Fibroblast of gingiva (primary cell): ENCODE results near the gene TMEM258.
A peak's percentile ranks its signal among the peaks of the same experiment; 100 is the strongest.

Source experiments
- DNase-seq: peaks from one replicate; pipeline ENCODE4 v3.0.0-alpha.2; 2011; ENCODE audit warnings: low read depth

The TMEM258 gene

GRCh38 chr11:61757213-61757862 lies 35.1 kb downstream of the TMEM258 start:
- DNase-seq = no peak

- DNase-seq = no peak
Observed at GRCh38 chr11:61756452-61757212, 35.8 kb downstream of the TMEM258 start.

GRCh38 chr11:61756147-61756451 lies 36.3 kb downstream of the TMEM258 start:
- DNase-seq = no peak

GRCh38 chr11:61754534-61755482 lies 37.6 kb downstream of the TMEM258 start:
- DNase-seq = no peak

- DNase-seq = no peak
Observed at GRCh38 chr11:61753672-61754071, 38.7 kb downstream of the TMEM258 start.

- DNase-seq = no peak
Observed at GRCh38 chr11:61752925-61753521, 39.4 kb downstream of the TMEM258 start.

GRCh38 chr11:61752117-61752924 lies 40.1 kb downstream of the TMEM258 start, which contains the start of gene MYRF:
Gene MYRF (plus strand): TSS chr11:61752636. CDS start chr11:61752745, 109 bp downstream.
- DNase-seq = no peak

- DNase-seq = no peak
Observed at GRCh38 chr11:61751384-61751783, 41.0 kb downstream of the TMEM258 start.

GRCh38 chr11:61750631-61751273 lies 41.6 kb downstream of the TMEM258 start:
- no peak for DNase-seq

- no peak for DNase-seq
Observed at GRCh38 chr11:61749591-61750217, 42.7 kb downstream of the TMEM258 start.

- no peak for DNase-seq
Observed at GRCh38 chr11:61747967-61748285, 44.5 kb downstream of the TMEM258 start.

- DNase-seq = peak; percentile 43
Observed at GRCh38 chr11:61747192-61747966, 45.0 kb downstream of the TMEM258 start.

- no peak for DNase-seq
Observed at GRCh38 chr11:61746442-61747191, 45.8 kb downstream of the TMEM258 start.

- no peak for DNase-seq
Observed at GRCh38 chr11:61745781-61746441, 46.5 kb downstream of the TMEM258 start.

- no peak for DNase-seq
Observed at GRCh38 chr11:61744609-61745156, 47.7 kb downstream of the TMEM258 start.

- DNase-seq = no peak
Observed at GRCh38 chr11:61744181-61744580, 48.2 kb downstream of the TMEM258 start.

GRCh38 chr11:61743486-61744095 lies 48.8 kb downstream of the TMEM258 start:
- DNase-seq = no peak

- no peak for DNase-seq
Observed at GRCh38 chr11:61742391-61742790, 50.0 kb downstream of the TMEM258 start.
